Inferior parietal cortex (tissue), 1 donor: Measurements from ENCODE around the gene LYPLA2.
"Not testable (repeated sequence)": the region's sequence is repeated elsewhere in the genome, so short reads cannot be mapped to it uniquely, and the experiment has no call there.

ENCODE experiments used
- DNase-seq: peaks from one replicate; pipeline ENCODE4 v3.0.0-alpha.2; 2016; ENCODE audit errors: extremely low spot score

Gene LYPLA2

DNA sequence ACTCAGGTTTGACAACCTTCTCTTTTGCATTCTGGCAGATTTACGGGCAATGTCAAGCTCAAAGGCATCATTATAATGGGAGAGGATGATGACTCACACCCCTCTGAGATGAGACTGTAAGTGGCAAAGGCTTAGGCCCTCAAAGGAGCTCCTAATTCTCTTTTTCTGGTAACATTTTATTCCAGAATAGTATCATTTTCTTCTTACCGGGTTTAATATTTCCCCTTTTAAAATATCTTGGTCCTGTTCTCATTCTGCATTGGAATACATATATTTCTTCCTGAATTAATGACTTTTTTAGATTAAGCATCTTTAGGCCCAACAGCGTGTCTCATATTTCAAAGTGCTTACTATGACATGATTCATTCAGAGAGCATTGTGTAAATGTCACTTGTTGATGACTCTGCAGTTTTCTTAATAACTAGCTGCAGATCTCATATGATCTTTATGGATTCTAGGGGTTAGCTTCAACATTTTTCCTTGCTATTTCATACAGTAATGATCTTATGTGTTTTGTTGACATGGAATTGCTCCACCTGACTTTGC, 11.0 kb upstream of the LYPLA2 start:
- no peak for DNase-seq

DNA sequence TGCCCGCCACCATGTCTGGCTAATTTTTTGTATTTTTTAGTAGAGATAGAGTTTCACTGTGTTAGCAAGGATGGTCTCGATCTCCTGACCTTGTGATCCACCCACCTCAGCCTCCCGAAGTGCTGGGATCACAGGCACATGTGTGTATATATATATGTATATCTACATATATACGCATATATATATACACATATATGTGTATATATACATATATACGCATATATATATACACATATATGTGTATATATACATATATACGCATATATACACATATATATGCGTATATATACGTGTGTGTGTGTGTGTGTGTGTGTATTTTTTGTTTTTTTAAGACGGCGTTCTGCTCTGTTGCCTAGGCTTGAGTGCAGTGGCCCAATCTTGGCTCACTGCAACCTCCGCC, 7.8 kb upstream of the LYPLA2 start:
- DNase-seq = not testable (repeated sequence)

DNA sequence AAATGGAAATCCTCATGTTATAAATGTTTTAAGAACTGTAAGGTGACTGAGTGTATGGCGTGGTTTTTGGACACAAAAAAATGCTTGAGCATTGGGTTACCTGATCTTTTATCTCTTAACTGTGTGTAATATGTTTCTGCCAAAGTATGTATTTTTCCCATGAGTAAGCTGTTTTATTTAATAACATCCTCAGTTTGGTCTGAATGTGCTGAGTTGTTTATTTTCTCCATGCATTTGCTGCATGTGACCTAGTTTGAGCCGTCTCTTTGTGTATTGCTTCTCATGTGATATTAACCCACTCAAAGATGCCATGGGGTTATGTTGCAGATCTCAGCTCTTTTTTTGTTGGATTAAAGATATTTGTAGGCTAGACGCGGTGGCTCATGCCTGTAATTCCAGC, 6.1 kb upstream of the LYPLA2 start:
- no peak for DNase-seq

- DNase-seq = no peak
These were observed 3.2 kb upstream of the LYPLA2 start for GRCh38 chr1:23787701-23788100.

DNA sequence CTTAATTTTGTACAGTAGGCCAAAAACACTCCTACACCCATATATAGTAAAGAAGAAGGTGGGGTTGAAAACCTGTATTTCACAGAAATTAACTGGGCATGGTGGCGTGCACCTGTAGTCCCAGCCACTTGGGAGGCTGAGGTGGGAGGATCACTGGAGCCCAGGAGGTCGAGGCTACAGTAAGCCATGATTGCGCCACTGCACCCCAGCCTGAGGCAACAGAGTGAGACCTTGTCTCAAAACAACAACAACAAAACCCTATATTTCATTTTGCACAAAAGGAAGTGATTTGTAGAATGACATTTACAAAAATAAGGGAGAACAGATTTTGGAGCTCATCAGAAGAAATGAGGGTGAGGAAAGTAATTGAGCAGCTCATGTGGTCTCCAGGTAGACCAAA, 2.2 kb upstream of the LYPLA2 start:
- DNase-seq = no peak

DNA sequence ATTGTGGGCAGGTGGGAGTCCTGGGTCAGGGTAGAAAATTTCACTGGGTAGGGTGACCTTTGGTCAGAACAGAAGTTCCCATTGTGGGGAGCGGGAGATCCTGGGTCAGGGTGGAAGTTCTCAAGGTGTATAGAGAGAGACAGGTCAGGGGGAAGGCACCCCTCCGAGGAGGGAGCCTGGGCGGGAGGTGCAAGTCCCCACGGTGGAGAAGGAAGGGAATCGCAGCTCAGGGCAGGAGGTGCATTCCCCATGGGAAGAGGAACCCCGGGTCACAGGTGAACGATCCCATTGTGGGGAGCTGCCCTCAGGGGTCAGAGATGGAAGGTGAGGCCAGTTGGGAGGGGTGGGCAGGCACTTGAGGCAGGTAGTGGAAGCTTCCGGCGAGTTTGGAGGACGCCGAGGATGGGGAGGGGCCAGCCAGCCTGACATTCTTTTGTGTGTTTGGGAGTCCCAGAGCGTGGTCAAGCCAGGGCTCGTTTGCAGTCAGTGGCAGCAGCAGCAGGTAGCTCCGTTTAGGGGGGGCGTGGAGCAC, 637 bp downstream of the LYPLA2 start:
- DNase-seq = no peak

DNA sequence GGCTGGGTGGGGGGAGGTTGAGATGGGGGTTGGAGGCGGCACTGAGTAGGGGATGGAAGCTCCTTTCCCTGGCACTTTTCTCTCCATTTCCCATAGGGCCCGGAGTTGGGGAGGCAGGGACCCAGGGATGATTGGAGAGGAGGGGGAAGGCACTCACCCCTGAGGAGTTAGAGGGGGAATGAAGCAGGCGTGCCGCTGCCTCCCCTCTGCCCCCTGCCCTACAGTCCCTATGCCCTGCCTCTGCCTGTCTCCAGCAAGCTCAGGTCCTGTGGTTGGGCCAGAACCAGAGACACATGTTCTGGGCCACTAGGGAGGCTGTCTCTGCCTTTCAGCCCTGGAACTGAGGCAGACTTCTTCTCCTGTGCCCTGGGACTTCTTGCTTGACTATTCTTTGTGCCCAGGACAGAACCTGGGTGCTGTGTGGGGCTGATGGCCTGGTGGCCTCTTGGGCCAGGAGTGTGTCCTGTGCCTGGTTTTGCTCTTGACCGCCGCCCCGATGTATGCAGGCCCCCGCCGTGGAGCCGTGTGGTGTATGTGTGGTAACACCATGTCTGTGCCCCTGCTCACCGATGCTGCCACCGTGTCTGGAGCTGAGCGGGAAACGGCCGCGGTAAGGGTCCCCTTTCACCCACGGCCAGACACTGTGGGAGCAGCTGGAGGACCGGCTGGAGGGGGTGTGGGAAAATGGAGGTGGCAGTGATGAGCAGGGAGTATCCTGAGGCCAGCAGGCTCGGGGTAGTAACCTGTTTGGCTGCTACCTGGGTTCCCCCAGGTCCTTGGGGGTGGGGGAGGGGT, 1.4 kb downstream of the LYPLA2 start:
- no peak for DNase-seq

DNA sequence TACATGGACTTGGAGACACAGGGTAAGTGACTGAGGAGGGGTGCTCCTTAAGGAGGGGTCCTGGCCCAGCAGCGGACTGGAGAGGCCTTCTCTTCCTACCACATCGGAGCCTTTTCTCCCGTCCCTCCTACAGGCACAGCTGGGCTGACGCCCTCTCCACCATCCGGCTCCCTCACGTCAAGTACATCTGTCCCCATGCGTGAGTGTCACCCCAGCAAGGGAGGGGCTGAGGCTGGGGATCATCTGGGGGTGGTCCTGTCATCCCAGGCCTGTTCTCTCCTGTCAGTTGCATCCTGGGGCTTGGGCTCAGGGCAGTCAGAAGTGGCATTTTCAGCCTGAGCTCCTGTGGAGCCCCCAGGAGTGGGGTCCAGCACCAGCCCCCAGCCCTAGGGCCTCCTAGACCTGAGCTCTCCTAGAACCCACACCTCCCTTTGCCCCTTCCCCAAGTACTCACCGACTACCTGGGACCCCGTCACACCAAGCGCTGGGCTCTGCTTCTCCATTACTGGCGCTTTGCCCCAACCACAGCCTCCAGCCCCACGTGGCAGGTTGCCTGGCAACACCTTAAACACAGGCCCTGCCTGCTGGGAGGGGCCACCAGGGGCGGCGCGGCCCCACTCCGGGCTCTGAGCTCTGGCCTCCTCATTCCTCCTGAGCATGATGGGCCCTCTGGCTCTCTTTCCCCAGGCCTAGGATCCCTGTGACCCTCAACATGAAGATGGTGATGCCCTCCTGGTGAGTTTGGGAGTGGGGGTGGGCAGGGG, 2.3 kb downstream of the LYPLA2 start:
- no peak for DNase-seq

DNA sequence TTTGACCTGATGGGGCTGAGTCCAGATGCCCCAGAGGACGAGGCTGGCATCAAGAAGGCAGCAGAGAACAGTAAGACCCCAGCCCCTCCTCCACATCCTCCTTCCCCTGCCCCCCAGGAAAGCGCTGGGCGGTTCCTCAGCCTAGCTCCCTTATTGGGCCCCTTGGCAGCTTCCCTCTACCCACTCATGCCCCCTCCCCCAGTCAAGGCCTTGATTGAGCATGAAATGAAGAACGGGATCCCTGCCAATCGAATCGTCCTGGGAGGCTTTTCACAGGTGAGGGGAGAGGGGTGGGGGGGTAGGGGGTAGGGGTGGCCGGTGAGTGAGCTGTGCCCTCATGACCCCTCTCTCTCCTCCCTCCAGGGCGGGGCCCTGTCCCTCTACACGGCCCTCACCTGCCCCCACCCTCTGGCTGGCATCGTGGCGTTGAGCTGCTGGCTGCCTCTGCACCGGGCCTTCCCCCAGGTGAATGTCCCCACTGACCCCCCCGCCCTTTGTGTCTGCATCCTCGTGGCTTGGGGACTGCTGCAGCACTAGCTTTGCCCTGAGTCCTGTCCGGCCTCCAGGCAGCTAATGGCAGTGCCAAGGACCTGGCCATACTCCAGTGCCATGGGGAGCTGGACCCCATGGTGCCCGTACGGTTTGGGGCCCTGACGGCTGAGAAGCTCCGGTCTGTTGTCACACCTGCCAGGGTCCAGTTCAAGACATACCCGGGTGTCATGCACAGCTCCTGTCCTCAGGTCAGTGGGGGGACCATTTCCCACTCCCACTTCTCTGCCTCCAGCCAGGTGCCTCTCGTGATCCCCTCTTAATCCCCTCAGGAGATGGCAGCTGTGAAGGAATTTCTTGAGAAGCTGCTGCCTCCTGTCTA, 3.2 kb downstream of the LYPLA2 start:
- no peak for DNase-seq

DNA sequence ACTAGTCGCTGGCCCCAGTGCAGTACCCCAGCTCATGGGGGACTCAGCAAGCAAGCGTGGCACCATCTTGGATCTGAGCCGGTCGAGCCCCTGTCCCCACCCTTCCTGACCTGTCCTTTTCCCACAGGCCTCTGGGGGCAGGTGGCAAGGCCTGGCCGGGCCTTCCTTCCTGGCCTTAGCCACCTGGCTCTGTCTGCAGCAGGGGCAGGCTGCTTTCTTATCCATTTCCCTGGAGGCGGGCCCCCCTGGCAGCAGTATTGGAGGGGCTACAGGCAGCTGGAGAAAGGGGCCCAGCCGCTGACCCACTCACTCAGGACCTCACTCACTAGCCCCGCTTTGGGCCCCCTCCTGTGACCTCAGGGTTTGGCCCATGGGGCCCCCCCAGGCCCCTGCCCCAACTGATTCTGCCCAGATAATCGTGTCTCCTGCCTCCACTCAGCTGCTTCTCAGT, 3.8 kb downstream of the LYPLA2 start:
- DNase-seq = not testable (repeated sequence)

- no peak for DNase-seq
These were observed 4.9 kb downstream of the LYPLA2 start for GRCh38 chr1:23795676-23796465.

DNA sequence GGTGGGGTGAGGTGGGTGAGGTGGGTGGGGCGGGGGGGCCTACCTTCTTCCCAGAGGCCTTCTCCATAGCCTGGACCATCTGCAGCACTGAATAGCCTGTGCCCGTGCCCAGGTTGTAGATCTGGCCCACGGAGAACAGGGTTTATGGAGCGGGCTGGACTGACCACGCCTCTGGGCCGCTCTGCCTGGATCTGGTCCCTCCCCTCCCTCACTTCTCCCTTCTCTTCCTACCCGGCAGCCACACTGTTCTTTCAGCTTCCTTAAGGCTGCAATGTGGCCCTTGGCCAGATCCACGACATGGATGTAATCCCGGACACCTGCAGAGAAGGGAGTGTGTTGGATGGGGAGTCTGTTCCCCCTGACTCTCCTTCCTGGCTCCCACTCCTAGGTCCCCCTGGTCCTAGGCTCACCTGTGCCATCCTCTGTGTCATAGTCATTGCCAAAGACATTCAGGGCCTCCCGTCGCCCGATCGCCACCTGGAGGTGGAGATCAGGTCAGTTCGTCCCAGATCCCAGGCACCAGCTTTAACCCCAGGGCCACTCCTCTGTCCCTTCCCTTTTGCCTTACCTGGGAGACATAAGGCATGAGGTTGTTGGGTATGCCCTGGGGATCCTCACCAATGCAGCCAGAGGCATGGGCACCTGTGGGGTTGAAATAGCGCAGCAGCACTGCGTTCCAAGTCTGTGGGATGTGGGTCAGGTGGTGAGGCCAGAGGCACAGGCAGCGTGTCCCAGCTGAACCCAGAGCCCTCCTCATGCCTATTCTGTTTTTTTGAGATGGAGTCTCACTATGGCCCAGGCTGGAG, 5.7 kb downstream of the LYPLA2 start:
- no peak for DNase-seq

GRCh38 chr1:23797478-23798448, 6.8 kb downstream of the LYPLA2 start:
- DNase-seq = no peak

DNA sequence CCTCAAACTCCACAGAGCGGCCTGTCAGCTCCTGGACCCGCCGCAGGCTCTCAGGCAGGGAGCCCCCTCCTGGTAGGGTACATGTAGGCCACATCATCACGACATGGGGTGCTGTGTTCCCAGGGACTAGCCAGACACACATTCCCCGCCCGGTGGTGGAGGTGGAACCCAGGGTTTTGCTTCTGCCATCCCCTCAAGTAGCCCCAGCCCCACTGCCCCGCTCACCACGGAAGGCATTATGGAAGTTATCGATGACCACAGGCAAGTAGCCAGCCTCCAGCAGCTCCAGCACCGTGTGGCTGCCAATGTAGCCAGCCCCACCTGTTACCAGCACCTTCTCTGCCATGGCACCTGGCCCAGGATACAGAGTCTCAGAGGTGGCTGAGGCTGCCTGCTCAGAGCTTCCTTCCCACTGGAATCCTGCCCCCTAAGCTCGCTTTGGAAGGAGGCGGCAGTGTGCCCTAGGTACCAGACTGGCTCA, 7.8 kb downstream of the LYPLA2 start:
- no peak for DNase-seq

- DNase-seq = no peak
These were observed 8.3 kb downstream of the LYPLA2 start for GRCh38 chr1:23799255-23799569.

DNA sequence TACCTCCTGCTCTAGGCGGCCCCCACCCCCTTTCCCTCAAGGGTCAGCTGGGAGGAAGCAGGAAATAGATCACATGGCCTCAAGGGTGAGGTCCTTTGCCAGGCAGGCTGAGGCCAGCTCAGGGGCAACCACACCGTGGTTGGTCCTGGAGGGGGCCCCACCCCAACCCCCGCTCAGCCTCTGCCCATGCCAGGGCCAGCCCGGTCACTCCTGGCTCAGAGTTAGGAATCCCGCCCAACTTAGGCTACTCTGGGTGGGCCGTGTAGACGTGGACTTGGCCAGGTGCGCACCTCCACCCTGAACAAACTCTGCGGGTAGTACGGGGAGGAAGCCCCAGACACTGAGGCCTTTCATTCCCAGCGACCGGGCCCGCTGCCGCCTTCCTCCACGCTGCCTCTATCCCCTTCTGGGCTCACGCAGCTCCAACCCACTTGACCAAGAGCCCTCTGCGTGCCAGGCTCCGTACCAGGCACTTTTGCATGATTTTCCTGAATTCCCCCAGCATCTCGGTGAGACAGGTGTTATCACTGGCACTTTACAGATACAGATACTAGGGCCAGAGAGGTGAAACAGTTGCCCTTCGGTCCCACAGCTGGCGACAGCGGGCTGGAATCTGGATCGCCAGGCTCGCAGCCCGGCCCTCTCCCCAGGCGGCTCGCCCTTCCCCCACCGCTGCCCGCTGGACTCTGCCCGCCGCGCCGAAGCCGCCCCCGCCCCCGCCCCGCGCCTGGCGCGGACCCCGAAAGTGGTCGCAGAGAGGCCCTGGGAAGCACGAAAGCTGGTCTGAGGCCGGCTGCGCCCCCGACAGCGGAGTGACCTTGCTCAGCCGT, 8.8 kb downstream of the LYPLA2 start:
- DNase-seq = no peak

- DNase-seq = peak; percentile 95
These were observed 9.7 kb downstream of the LYPLA2 start, which contains the start of gene GALE for GRCh38 chr1:23800400-23801337. Gene GALE (minus strand): TSS chr1:23800754. CDS start chr1:23799007, 1,747 bp downstream.
